Kidney capillary endothelial cell (primary cell): ENCODE measurements around the gene LATS2.
"Not testable (repeated sequence)": the region's sequence is repeated elsewhere in the genome, so short reads cannot be mapped to it uniquely, and the experiment has no call there.

ENCODE experiments used
- DNase-seq: peaks from one replicate; pipeline ENCODE4 v3.0.0-alpha.2; 2018; ENCODE audit warnings: low spot score

LATS2 gene

GRCh38 chr13:21075379-21076249 is 14.2 kb upstream of the LATS2 start:
- DNase-seq: peak; percentile 41

DNA sequence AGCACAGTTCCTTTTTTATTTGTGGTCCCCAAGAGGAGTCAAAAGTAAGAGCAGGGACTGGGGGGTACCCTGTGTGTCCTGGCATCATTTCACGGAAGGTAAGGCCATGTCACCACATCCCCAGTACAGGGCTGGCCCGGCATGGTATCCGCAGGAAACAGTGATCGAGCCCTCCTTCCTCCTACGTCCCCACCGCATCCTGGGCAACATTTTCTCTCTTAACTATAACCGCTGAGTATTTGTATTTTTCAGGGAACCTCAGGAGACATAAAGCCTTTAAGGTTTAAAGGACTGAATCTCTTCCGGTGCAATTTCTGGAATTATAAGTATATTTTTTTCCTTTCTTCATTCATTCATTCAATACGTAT is 13.6 kb upstream of the LATS2 start:
- peak; percentile 73 for DNase-seq

DNA sequence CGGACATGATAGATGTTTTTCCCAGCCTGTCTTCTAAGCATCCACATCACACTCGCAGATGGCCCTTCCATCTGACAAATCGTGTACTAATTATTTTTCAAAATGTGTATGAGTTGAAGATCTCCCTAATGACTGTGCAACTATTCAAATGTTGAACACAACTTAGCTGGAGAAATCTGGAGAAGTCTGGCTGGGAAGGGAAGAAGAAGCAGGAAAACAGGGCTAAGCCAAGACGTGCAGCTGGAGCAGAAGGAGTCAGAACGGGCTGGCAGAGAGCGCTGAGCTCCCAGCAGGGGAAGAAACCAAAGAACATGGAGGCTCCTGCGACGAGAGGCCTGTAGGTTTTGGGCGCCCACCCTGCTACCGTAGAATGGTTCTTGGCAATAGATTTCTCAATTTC is 13.2 kb upstream of the LATS2 start:
- no peak for DNase-seq

GRCh38 chr13:21071924-21072323 is 10.5 kb upstream of the LATS2 start:
- DNase-seq: no peak

GRCh38 chr13:21071015-21071414 is 9.6 kb upstream of the LATS2 start:
- DNase-seq: no peak

GRCh38 chr13:21069561-21070004 is 8.2 kb upstream of the LATS2 start:
- no peak for DNase-seq

DNA sequence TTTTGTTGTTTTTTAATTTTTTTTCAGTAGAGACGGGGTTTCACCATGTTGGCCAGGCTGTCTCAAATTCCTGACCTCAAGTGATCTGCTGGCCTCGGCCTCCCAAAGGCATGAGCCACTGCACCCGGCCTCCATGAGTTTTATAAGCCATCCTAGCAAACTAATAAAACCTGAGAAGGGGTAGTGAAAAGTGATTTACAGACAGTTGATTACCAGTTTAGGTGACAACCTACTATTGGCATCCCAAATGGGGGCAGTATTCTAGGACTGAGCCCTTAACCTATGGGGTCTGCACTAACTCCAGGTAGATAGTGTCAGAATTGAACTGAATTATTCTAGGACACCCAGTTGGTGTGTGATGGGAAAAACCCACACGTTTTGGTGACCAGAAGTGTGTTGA is 6.5 kb upstream of the LATS2 start:
- no peak for DNase-seq

- DNase-seq: no peak
Measured at GRCh38 chr13:21066946-21067345, 5.6 kb upstream of the LATS2 start.

DNA sequence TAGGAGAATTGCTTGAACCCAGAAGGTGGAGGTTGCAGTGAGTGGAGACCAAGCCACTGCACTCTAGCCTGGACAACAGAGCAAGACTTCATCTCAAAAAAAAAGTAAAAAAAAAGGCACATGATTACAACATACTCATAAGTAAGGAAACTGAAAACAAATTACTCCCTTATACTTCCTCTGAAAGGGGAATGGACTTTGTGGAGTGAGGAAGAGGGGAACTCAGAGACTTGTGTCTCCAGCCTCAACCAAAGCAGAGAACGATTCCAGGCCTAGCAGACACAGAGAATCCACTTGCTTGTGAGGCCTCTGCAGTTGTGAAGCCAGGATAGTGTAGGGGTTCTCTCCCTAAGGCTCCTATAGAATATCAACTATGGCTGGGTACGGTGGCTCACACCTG is 4.3 kb upstream of the LATS2 start:
- DNase-seq: no peak

DNA sequence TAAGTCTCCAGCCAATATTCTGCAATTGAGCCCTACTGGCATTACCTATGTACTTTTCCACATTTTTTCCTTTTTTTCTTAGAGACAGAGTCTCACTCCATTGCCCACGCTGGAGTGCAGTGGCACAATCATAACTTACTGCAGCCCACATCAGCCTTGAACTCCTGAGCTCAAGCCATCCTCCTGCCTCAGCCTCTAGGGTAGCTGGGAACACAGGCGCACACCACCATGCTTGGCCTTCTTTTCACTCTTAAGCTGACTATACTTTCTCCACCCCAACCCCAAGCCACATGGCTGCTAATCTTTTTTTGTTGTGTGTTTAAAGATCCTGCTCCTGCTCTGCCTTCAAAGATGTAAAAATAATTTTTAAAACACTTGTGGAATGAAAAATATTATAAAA is 1.6 kb upstream of the LATS2 start:
- DNase-seq: no peak

DNA sequence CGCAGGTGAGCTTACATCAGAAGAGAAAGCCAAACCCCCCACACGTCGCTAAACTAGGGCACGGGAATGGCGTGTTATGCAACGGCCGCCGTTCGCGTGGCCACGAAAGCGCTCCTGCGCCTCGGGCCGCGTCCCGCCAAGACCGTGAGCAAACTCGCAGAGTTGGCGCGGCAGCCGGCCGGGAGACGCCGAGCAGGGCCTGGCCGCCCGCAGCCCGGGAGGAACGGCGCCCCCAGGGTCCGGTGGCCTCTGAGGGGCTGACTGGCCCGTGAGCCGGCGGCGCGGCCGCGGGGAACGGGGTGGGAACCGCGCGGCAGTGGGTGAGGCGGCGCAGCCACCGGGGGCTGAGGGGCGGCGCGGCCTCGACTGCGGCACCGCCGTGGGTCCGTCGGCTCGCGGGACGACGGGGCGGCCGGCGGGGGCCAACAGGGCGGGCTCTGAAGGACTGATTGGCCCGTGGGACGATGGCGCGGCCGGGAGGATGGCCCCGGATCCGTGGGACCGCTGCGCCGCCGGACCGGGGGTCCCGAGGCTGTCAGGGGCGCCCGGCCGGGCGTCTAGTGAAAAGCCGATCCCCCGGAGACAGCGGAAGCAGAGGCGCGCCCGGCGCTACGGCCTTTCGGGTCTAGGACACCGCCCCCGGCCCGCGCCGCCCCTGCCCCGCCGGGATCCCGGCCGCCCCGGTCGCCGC is 903 bp downstream of the LATS2 start:
- DNase-seq: no peak

DNA sequence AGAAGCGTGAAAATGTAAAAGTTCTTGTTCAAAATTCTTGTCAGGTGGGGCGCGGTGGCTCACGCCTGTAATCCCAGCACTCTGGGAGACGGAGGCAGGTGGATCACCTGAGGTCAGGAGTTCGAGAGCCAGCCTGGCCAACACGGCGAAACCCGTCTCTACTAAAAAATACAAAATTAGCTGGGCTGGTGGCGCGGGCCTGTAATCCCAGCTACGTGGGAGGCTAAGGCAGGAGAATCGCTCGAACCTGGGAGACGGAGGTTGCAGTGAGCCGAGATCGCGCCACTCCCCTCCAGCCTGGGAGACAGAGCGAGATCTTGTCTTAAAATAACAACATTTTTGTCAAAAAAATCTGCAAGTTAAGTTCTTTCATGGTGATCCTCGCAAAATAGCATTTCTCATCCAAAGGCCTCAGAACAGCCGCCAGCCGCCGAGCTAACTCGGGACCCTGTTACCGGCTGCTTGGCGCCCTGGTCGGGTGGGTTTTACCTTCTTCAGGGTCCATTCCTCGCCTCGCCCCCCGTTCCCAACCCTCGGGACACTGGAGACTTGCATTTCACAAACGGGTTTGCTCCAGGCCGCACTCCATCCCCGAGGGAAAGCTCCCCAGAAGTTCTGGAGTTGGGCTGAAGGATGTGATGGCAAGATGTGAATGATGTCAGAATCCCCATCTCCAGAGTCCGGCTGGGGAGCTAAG is 1.6 kb downstream of the LATS2 start:
- no peak for DNase-seq

GRCh38 chr13:21058361-21058760 is 3.0 kb downstream of the LATS2 start:
- DNase-seq: no peak

GRCh38 chr13:21055511-21056045 is 5.8 kb downstream of the LATS2 start:
- no peak for DNase-seq

DNA sequence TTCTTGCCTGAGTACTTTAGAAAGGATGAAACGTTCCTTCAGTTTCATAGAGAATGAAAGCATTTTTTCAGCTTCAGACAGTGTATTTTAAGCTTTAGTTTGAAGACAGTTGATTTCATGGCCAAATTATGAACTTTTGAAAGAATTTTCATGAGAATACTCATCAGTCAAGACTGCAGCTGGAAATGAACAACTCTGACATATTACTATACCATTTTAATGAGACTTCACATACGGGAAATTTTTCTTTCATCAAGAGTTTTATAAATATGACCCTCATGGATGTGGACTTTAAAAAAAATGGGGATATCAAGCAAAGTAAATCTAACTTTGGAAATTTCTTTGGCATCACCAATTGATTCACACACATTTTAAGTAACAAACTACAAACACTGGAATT is 6.4 kb downstream of the LATS2 start:
- DNase-seq: no peak

DNA sequence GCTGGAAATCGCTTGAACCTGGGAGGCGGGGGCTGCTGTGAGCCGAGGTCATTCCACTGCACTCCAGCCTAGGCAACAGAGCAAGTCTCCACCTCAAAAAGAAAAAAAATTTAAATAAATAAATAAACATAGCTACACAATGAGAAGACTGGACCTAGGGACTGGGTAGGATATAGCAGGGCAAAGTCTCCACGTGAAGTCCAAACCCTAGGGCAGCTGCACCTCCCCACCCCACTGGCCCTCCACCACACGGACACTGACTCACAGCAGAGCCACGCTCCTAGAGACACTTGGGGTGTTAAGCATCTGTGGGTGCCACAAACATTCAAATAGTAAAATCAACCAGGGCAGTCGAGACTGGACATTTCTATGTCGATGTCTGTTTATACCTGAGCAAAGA is 7.1 kb downstream of the LATS2 start:
- no peak for DNase-seq

DNA sequence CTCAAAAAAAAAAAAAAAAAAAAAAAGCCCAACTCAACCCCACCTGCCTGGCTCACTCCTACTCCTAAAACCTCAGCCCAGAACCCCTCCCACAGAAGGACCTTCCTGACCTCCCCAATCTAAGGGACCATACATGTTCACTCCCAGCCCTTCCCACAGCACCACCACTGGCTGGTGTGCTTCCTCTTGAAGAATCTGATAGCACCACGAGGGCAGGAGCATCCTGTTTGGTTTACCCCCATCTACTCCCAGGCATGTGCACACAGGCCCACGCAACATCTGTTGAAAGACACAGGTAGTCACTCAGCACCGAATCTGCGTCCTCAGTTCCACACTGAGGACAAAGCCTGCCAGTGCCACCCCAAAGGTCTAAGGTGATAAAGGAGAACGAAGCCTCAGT is 8.2 kb downstream of the LATS2 start:
- DNase-seq: no peak

GRCh38 chr13:21051675-21052074 is 9.7 kb downstream of the LATS2 start:
- no peak for DNase-seq

GRCh38 chr13:21050288-21051197 is 10.8 kb downstream of the LATS2 start:
- DNase-seq: no peak

- not testable (repeated sequence) for DNase-seq
Measured at GRCh38 chr13:21049731-21050130, 11.7 kb downstream of the LATS2 start.

DNA sequence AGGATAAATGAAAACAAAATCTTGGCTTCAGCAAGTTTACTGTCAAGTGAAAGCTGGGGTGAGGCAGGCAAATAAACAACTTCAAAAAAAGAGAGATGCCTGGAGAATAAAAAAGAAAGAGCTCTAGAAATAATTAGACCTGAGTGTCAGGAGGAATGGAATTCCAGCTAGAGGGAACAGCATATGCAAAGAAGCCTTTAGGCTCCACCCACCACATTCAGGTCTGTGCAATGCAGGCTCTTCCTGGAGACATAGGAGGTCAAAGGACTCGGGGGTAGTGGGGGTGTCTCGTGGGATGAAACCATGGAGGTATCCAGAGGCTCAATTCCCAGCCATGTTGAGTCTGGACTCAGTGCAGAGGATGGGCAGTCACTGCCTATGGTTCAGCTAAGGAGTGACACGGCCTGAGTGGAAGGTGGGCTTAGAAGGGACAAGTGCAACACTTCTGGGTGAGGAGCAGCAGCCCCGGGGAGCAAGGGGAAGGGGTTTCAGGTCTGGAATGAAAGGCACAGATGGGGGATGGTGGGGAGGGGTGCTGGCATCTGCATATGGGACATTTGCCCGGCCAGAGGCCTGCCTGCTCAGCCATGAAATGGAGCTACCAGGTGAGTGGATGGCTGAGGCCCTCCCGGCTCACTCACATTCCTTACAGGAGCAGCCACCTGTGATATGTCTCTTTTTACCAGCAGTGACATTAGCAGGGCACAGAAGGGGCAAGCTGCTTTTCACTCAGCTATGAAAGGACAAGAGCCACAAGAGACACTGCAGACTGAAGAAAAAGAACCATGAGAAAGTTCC is 12.3 kb downstream of the LATS2 start:
- no peak for DNase-seq
